SU-DHL-6 (cell line): ENCODE results near the gene SCUBE1.

Experiments
- H2AFZ ChIP-seq: fragments of 200-600 bp; sonication (generic); 2 replicates; pipeline ENCODE4 v1.6.1; 2014; ENCODE audit warnings: low read depth, mild to moderate bottlenecking, moderate library complexity, mixed read lengths, antibody characterized with exemption, low read length; ENCODE audit not compliant: severe bottlenecking
- H3F3A ChIP-seq: fragments of 200-600 bp; shearing (Covaris generic); 2 replicates; pipeline ENCODE4 v1.6.0; 2016; ENCODE audit warnings: antibody characterized with exemption, mild to moderate bottlenecking; ENCODE audit not compliant: insufficient read depth
- H3K27ac ChIP-seq: fragments of 200-600 bp; sonication (generic); 2 replicates; pipeline ENCODE4 v1.5.1; 2016; ENCODE audit warnings: low read depth, mild to moderate bottlenecking, low read length, moderate library complexity, mixed read lengths
- H3K27me3 ChIP-seq: fragments of 200-600 bp; sonication (generic), shearing (Covaris generic); 2 replicates; pipeline ENCODE4 v1.6.0; 2014; ENCODE audit warnings: mild to moderate bottlenecking, low read length
- H3K36me3 ChIP-seq: fragments of 200-600 bp; sonication (generic); 2 replicates; pipeline ENCODE4 v1.6.1; 2014; ENCODE audit warnings: mild to moderate bottlenecking, low read length, mixed read lengths
- H3K4me2 ChIP-seq: fragments of 300-600, 200-600 bp; shearing (Covaris generic), sonication (generic); 2 replicates; pipeline ENCODE4 v1.6.0; 2014; ENCODE audit warnings: low read length, low read depth, mild to moderate bottlenecking; ENCODE audit not compliant: poor library complexity, severe bottlenecking
- H3K4me3 ChIP-seq: fragments of 200-600 bp; sonication (generic); 2 replicates; pipeline ENCODE4 v1.5.1; 2014; ENCODE audit warnings: antibody characterized with exemption, low read length, mild to moderate bottlenecking, mixed read lengths; ENCODE audit not compliant: insufficient read depth, poor library complexity, severe bottlenecking
- H3K79me2 ChIP-seq: fragments of 200-600 bp; sonication (generic); 2 replicates; pipeline ENCODE4 v1.6.1; 2014; ENCODE audit warnings: mild to moderate bottlenecking, low read length, moderate library complexity; ENCODE audit not compliant: insufficient read depth
- H3K9ac ChIP-seq: fragments of 200-600 bp; sonication (generic); 2 replicates; pipeline ENCODE4 v1.7.0; 2014; ENCODE audit warnings: mild to moderate bottlenecking, low read length
- H3K9me2 ChIP-seq: fragments of 200-600 bp; sonication (generic); replicated peaks from 2 replicates; pipeline ENCODE4 v1.6.1; 2014; ENCODE audit warnings: low read length; ENCODE audit not compliant: insufficient read depth
- H3K9me3 ChIP-seq: fragments of 200-600 bp; sonication (generic); 2 replicates; pipeline ENCODE4 v1.6.1; 2014; ENCODE audit warnings: low read length, mixed read lengths; ENCODE audit not compliant: insufficient read depth
- H4K20me1 ChIP-seq: fragments of 200-600 bp; sonication (generic); 2 replicates; pipeline ENCODE4 v1.6.1; 2014; ENCODE audit warnings: low read depth, mild to moderate bottlenecking, antibody characterized with exemption, low read length, moderate library complexity, mixed read lengths
- EZH2phosphoT487 ChIP-seq: fragments of 200-600 bp; sonication (generic), shearing (Covaris generic); conservative IDR thresholded peaks from 2 replicates; pipeline ENCODE4 v1.6.1; 2018; ENCODE audit warnings: mild to moderate bottlenecking, antibody characterized with exemption, low read length, moderate library complexity, mixed read lengths
- TF ChIP-seq, protein P1 (sequence below): fragments of 200-600 bp; sonication (generic); IDR thresholded peaks from one replicate; pipeline ENCODE4 v1.5.1; 2017; ENCODE audit warnings: antibody characterized with exemption, mild to moderate bottlenecking, low read length, moderate library complexity; ENCODE audit not compliant: insufficient read depth, poor library complexity, severe bottlenecking

The SCUBE1 gene

DNA sequence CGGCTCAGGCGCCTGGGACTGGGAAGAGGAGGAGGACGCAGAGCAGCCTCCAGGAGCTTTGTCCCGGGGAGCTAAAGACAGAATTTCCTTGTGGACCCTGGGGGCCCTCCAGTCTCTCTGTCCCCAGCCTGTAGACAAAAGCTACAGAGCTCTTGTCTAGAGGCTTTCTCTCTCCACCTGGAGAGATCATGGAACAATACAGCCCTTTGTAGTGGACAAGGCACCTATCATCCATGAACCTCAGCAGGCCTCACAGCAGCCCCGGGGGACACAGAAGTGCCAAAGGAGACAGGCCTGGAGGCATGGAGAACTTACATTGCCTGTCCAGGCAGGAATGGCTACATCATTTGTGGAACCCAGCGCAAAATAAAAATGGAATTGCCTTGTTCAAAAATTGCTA lies 100.5 kb downstream of the SCUBE1 start:
- Histone ChIP-seq H3K36me3 (no peaks in the 10 kb centered on the region), H3K9me2 (no peaks in the 10 kb centered on the region), H3K9ac (no peak overlapping the region), H3K79me2 (no peaks in the 10 kb centered on the region), H2AFZ (no peak overlapping the region), H3K4me2 (no peak overlapping the region), H4K20me1 (no peaks in the 10 kb centered on the region), H3K4me3 (no peak overlapping the region), H3K27me3 (no peaks in the 10 kb centered on the region), H3F3A (no peaks in the 10 kb centered on the region), H3K27ac (no peak overlapping the region), H3K9me3 (no peaks in the 10 kb centered on the region)
- TF ChIP-seq, protein P1, sequence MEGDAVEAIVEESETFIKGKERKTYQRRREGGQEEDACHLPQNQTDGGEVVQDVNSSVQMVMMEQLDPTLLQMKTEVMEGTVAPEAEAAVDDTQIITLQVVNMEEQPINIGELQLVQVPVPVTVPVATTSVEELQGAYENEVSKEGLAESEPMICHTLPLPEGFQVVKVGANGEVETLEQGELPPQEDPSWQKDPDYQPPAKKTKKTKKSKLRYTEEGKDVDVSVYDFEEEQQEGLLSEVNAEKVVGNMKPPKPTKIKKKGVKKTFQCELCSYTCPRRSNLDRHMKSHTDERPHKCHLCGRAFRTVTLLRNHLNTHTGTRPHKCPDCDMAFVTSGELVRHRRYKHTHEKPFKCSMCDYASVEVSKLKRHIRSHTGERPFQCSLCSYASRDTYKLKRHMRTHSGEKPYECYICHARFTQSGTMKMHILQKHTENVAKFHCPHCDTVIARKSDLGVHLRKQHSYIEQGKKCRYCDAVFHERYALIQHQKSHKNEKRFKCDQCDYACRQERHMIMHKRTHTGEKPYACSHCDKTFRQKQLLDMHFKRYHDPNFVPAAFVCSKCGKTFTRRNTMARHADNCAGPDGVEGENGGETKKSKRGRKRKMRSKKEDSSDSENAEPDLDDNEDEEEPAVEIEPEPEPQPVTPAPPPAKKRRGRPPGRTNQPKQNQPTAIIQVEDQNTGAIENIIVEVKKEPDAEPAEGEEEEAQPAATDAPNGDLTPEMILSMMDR = no peak
- TF ChIP-seq EZH2phosphoT487 = no peak

DNA sequence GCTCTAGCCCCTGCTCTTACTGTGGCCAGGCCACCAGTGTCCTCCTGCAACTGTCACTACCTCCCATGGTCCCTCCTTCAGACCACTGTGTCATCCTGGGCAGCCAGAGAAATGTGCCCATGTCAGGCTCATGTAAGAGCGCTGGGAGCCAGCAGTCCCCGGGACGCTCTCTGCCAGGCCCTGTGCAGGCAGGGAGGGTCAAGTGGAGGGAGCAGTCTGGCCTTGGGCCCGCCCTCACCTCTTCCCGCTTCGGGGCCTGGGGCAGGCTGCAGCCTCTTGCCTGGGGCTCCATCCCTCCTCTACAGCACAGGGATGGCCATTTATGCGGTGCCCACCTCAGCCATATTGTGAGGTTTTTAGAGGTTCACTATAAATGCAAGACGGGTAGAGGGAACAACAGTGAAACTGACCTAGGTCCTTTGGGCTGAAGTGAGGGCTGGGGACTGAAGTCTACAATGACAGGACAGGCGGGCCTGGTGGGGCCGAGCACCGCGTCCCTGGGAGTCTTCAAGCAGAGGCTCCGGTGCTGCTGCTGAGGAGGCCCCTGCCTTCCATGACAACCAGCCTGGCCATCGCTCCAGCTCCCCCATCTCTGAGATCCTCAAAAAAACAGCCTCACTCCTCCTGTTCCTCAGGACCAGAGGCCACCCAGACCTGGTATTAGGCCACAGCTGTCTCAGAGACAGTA lies 101.3 kb downstream of the SCUBE1 start:
- no peak for TF ChIP-seq EZH2phosphoT487
- TF ChIP-seq, protein P1 = no peak
- H3K9me2 ChIP-seq = no peaks in the 10 kb centered on the region
- no peaks in the 10 kb centered on the region for H3K36me3 ChIP-seq
- no peak overlapping the region for H3K4me2 ChIP-seq
- H3K9me3 ChIP-seq = no peaks in the 10 kb centered on the region
- H3K27me3 ChIP-seq = no peaks in the 10 kb centered on the region
- H3F3A ChIP-seq = no peaks in the 10 kb centered on the region
- no peak overlapping the region for H2AFZ ChIP-seq
- no peaks in the 10 kb centered on the region for H4K20me1 ChIP-seq
- H3K79me2 ChIP-seq = no peaks in the 10 kb centered on the region
- H3K4me3 ChIP-seq = no peak overlapping the region
- no peak overlapping the region for H3K9ac ChIP-seq
- H3K27ac ChIP-seq = no peak overlapping the region

DNA sequence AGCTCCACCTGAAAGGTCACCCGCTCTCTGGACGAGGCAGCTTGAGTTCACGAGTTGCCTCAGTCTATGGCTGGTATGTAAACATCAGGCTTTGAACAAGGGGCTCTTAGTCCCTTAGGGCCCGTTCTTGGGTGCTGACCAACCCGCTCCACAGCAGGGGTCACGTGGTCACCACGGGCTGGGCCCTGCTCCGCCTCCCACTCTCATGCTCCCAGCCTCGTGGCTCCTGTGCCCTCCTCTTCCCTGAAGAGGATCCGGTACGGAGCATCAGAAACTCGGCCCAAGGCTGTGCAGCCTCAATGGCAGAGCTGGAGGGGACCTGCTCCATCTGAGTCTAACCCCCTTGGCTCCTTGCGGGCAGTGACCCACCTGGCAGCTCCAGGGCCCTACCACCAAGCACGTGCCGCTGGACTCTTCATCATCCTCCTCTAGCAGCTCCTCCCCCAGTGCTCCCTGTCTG lies 102.0 kb downstream of the SCUBE1 start:
- H3K27ac ChIP-seq = no peak overlapping the region
- TF ChIP-seq, protein P1 = no peak
- no peak for TF ChIP-seq EZH2phosphoT487
- no peak overlapping the region for H2AFZ ChIP-seq
- no peak overlapping the region for H3K4me3 ChIP-seq
- H3K27me3 ChIP-seq = no peaks in the 10 kb centered on the region
- H3K4me2 ChIP-seq = no peak overlapping the region
- no peaks in the 10 kb centered on the region for H4K20me1 ChIP-seq
- no peaks in the 10 kb centered on the region for H3K9me3 ChIP-seq
- H3F3A ChIP-seq = no peaks in the 10 kb centered on the region
- H3K9me2 ChIP-seq = no peaks in the 10 kb centered on the region
- no peaks in the 10 kb centered on the region for H3K79me2 ChIP-seq
- H3K36me3 ChIP-seq = no peaks in the 10 kb centered on the region
- H3K9ac ChIP-seq = no peak overlapping the region
